ENCODE results near the gene ADAM8. TPM values are rescaled to one million over a fixed set of nuclear protein-coding genes. Genes with fewer than 3 reads are reported as not detected.
A peak's percentile ranks its signal among the peaks of the same experiment; 100 is the strongest.

ADAM8 gene
- total RNA-seq, 4 donors from 2014 or later = 3.3 to 5.7 (median 4.3) TPM

GRCh38 chr10:133279326-133280226, 2.9 kb upstream of the ADAM8 start:
- Histone ChIP-seq H3K36me3 (peaks cover 21 to 62% (median 43%) of the 10 kb centered on the region in 3 donors), H3K27me3 (peaks cover 0 to 31% (median 5%) of the 10 kb centered on the region in 4 donors), H3K9me3 (no peaks in the 10 kb centered on the region), H3K4me1 (peaks cover 19 to 51% (median 20%) of the 10 kb centered on the region in 3 donors), H3K27ac (peak overlapping the region in 3 of 4 donors; percentile 59 to 71 (median 69)), H3K4me3 (no peak overlapping the region)
- intact Hi-C loops (cut with DNase I) = no loop called here
- TF ChIP-seq CTCF (IDR thresholded peaks at IDR 0.05) = no peak
- TF ChIP-seq POLR2A (IDR thresholded peaks at IDR 0.05) = no peak
- WGBS, 2 donors = 72 to 85% methylated on average over 3 to 10 of the region's 24 CpGs
- DNase-seq = no peak

GRCh38 chr10:133278577-133279265, 2.1 kb upstream of the ADAM8 start:
- H3K36me3 ChIP-seq = peaks cover 15 to 54% (median 34%) of the 10 kb centered on the region in 3 donors
- H3K4me1 ChIP-seq = peaks cover 19 to 58% (median 20%) of the 10 kb centered on the region in 3 donors
- H3K27ac ChIP-seq = peak overlapping the region; percentile 7 to 71 (median 64)
- H3K27me3 ChIP-seq = peaks cover 0 to 38% (median 6%) of the 10 kb centered on the region in 4 donors
- 39 to 45% methylated on average over 2 to 7 of the region's 19 CpGs for WGBS, 2 donors
- H3K4me3 ChIP-seq = no peak overlapping the region
- intact Hi-C loops (cut with DNase I) = no loop called here
- H3K9me3 ChIP-seq = no peaks in the 10 kb centered on the region
- DNase-seq = peak; percentile 44
- TF ChIP-seq POLR2A (IDR thresholded peaks at IDR 0.05) = peak in 1 of 4 donors; percentile 17
- TF ChIP-seq CTCF (IDR thresholded peaks at IDR 0.05) = no peak

- Histone ChIP-seq H3K4me3 (no peak overlapping the region), H3K36me3 (peaks cover 10 to 47% (median 28%) of the 10 kb centered on the region in 3 donors), H3K9me3 (no peaks in the 10 kb centered on the region), H3K27ac (peak overlapping the region in 3 of 4 donors; percentile 25 to 71 (median 69)), H3K4me1 (peaks cover 19 to 61% (median 20%) of the 10 kb centered on the region in 3 donors), H3K27me3 (peaks cover 0 to 39% (median 6%) of the 10 kb centered on the region in 4 donors)
- TF ChIP-seq CTCF (IDR thresholded peaks at IDR 0.05) (no peak), POLR2A (IDR thresholded peaks at IDR 0.05) (no peak)
- 41 to 53% methylated on average over 4 to 10 of the region's 12 CpGs for WGBS, 2 donors
- no peak for DNase-seq
- intact Hi-C loops (cut with DNase I) = no loop called here
Observed at GRCh38 chr10:133277993-133278576, 1.4 kb upstream of the ADAM8 start.

GRCh38 chr10:133277277-133277992, 767 bp upstream of the ADAM8 start:
- DNase-seq = no peak
- Histone ChIP-seq H3K4me3 (no peak overlapping the region), H3K9me3 (no peaks in the 10 kb centered on the region), H3K27ac (peak overlapping the region in 1 of 4 donors; percentile 71), H3K36me3 (peaks cover 4 to 41% (median 21%) of the 10 kb centered on the region in 3 donors), H3K27me3 (peaks cover 0 to 39% (median 6%) of the 10 kb centered on the region in 4 donors), H3K4me1 (peaks cover 19 to 61% (median 20%) of the 10 kb centered on the region in 3 donors)
- no peak for TF ChIP-seq POLR2A (IDR thresholded peaks at IDR 0.05)
- no peak for TF ChIP-seq CTCF (IDR thresholded peaks at IDR 0.05)
- intact Hi-C loops (cut with DNase I) = no loop called here
- WGBS, 2 donors = 75 to 81% methylated on average over 7 of the region's 25 CpGs

Data from esophagus squamous epithelium (tissue), 5 donors.